HG02759 (cell line): ENCODE data around the gene EDEM1.
"Not testable (repeated sequence)": the region's sequence is repeated elsewhere in the genome, so short reads cannot be mapped to it uniquely, and the experiment has no call there.

Source experiments
- ATAC-seq: cut with Tn5 transposase; IDR thresholded peaks from one replicate; pipeline ENCODE4 v1.9.1; 2021; ENCODE audit warnings: mild to moderate bottlenecking, moderate library complexity; ENCODE audit not compliant: unreplicated experiment

The EDEM1 gene

GRCh38 chr3:5231074-5231473 is 43.6 kb downstream of the EDEM1 start:
- no peak for ATAC-seq

- no peak for ATAC-seq
These were observed 44.0 kb downstream of the EDEM1 start for GRCh38 chr3:5231487-5231886.

GRCh38 chr3:5232570-5232969 is 45.1 kb downstream of the EDEM1 start:
- no peak for ATAC-seq

- no peak for ATAC-seq
These were observed 45.5 kb downstream of the EDEM1 start for GRCh38 chr3:5233026-5233425.

- no peak for ATAC-seq
These were observed 48.1 kb downstream of the EDEM1 start for GRCh38 chr3:5235655-5236054.

- ATAC-seq, result no peak
These were observed 51.0 kb downstream of the EDEM1 start for GRCh38 chr3:5238545-5238944.

- no peak for ATAC-seq
These were observed 52.1 kb downstream of the EDEM1 start for GRCh38 chr3:5239602-5240001.

- no peak for ATAC-seq
These were observed 53.2 kb downstream of the EDEM1 start for GRCh38 chr3:5240740-5241139.

GRCh38 chr3:5242785-5243184 is 55.3 kb downstream of the EDEM1 start:
- not testable (repeated sequence) for ATAC-seq

- ATAC-seq, result no peak
These were observed 58.4 kb downstream of the EDEM1 start for GRCh38 chr3:5245927-5246326.

- no peak for ATAC-seq
These were observed 61.3 kb downstream of the EDEM1 start for GRCh38 chr3:5248822-5249221.

- no peak for ATAC-seq
These were observed 63.1 kb downstream of the EDEM1 start for GRCh38 chr3:5250467-5251195.

- no peak for ATAC-seq
These were observed 63.7 kb downstream of the EDEM1 start for GRCh38 chr3:5251196-5251583.

GRCh38 chr3:5252131-5252530 is 64.6 kb downstream of the EDEM1 start:
- ATAC-seq, result no peak

- no peak for ATAC-seq
These were observed 67.0 kb downstream of the EDEM1 start for GRCh38 chr3:5254281-5255048.

GRCh38 chr3:5255404-5256344 is 68.2 kb downstream of the EDEM1 start:
- no peak for ATAC-seq

- ATAC-seq, result no peak
These were observed 71.0 kb downstream of the EDEM1 start for GRCh38 chr3:5258526-5258925.

GRCh38 chr3:5260992-5261501 is 73.5 kb downstream of the EDEM1 start:
- ATAC-seq, result no peak

GRCh38 chr3:5262507-5262906 is 75.0 kb downstream of the EDEM1 start:
- no peak for ATAC-seq

GRCh38 chr3:5264093-5264600 is 76.6 kb downstream of the EDEM1 start:
- no peak for ATAC-seq
